HG03095 (cell line): ENCODE measurements around the gene PRDX4.
A peak's percentile ranks its signal among the peaks of the same experiment; 100 is the strongest.
"Not testable (repeated sequence)": the region's sequence is repeated elsewhere in the genome, so short reads cannot be mapped to it uniquely, and the experiment has no call there.

Experiments
- ATAC-seq: cut with Tn5 transposase; IDR thresholded peaks from one replicate; pipeline ENCODE4 v1.9.1; 2021; ENCODE audit warnings: moderate library complexity; ENCODE audit not compliant: unreplicated experiment

PRDX4 gene

DNA sequence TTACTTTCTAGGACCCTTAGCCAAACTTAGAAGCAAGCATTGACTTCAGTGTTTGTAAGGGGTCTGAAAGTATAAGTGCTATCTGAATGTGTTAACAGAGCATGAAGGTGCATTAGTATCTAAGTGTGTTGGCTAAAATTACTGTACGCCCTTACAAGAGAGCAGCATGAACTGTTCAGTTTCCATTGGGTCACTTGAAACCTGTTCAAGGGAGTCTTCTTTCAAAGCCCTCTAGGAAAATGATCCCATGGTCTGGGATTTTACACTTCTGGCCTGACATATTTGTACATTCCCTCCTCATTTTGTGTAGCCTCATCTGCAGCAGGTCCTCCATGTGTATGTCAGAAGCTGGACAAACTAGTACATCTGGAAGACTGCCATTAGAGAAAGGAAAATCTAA, 3.2 kb downstream of the PRDX4 start:
- no peak for ATAC-seq

DNA sequence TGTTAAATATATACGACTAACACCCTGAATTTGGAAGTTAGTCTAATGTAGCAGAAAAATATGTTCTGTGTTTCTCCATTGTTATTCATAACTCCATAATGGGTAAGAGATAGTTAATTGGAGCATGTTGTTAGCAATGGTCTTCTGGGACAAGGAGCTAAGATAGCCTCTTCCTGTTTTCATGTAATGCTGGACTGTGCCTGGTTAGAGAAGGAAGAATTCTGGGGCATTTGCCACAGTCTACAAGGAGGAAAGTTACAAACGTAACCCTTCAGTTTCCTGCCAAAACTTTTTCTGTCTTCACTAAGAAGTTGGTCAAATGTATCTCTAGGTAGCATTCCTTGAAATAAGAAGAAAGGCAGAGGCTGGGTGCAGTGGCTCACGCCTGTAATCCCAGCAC, 5.8 kb downstream of the PRDX4 start:
- ATAC-seq: no peak

DNA sequence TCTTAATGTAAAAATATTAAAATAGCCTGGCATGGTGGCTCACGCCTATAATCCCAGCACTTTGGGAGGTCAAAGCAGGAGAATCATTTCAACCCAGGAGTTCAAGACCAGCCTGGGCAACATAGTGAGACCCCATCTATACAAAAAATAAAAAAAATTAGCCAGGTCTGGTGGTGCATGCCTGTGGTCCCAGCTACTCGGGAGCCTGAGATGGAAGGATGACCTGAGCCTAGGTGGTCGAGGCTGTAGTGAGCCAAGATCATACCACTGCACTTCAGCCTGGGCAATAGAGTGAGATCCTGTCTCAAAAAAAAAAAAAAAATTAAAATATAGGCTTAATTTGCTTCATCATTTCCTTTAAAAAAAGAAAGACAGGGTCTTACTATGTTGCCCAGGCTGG, 9.2 kb downstream of the PRDX4 start:
- ATAC-seq: not testable (repeated sequence)

DNA sequence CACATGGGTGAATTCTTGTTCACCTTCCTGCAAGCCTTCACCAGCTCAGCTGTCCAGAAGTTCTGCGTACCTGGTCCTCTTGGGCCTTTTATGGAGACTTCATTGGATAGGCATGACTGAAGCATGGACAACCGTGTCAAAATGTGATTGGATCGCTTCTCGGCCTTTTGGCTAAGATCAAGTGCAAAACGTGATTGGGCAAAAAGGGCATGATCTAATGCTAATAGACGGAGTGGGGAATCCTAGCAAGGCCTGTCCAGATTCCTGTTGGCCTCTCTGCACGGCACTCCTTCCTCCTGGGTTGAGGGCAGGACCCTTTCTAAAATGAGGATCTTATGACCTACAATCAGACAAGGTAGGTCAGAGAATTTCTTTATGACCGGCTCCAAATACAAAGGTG, 24.9 kb downstream of the PRDX4 start:
- no peak for ATAC-seq

DNA sequence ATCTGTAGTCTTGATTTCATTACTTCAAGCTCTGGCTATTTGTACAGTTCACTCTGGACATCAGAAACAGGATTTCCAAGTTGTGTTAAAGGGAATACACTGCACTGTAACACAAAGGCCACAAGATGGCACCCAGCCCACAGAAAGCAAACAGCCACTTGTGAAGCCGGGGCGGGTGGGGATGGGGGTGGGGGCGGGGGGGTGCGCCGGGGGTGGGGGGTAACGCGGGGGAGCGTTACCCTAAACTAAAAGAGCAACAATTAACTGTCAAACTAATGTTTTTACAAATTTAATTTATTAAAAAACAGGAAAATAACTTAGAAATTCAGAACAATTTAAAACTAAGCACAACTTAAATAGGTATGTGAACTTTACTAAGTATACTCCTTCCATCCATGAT, 27.3 kb downstream of the PRDX4 start:
- ATAC-seq: peak; percentile 70

DNA sequence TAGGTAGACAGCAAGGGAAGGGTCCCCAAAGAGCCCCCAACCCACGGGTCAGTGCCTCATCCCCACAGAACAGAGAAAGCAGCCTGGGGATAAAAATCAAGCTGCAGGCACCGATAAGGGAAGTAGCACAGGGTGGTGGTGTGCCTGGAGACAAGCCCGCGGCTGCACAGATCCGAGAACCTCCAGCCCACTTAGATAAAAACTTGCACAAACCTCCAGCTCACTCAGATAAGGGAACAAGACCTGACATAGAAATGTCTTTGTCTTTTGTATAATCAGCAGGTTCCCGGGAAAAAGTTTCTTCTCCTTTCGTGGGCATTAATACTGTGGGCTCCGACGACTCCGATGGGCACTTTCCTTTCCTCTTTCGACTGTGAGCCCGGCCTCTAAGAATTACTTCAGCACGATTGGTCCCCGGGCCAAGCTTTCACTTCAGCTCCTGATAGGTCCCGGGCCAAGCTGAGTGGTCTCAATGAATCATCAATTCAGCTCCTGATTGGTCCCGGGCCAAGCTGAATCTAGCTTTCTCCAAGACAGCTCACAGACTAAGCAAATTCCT, 32.4 kb downstream of the PRDX4 start:
- no peak for ATAC-seq

DNA sequence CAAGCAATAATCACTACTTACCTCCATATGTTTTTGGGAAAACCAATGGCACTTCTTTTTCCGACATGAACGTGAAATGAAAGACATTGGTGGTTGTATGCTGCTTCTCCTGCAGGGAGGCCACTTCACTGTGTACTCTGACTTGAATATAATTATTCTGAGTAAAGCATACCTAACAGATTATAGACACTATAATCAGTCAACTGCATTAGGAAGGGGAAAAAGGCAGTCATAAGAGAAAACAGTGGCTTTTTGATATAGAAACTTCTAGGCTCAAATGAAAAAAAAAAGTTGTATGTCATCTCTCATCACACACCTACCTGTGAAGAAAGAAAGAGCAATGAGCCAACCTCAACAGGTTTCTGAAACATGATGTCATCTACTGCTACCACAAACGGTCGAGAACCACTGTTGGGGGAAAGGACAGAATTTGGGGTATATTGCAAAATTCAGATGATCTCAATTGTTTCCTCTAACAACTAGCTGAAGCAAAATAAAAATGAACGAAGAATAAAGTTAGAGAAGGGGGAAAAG, 37.4 kb downstream of the PRDX4 start:
- no peak for ATAC-seq

DNA sequence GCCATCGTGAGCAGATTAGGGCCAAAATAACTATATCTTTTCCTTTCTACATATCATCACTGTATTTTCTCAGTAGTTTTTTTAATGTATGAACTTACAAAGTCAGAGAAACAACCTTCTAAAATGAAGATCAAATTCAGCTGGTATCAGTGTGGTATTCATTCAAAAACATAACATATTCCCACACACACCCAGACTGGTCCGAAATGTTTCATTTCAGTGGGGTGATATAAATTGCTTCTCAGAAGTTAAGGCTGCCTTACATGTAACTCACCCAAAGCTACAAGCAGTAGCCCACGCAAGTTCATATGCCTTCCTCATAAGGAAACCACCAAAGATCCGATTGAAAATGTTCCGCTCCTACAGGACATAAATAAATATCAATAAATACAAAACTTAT, 37.9 kb downstream of the PRDX4 start:
- ATAC-seq: no peak

DNA sequence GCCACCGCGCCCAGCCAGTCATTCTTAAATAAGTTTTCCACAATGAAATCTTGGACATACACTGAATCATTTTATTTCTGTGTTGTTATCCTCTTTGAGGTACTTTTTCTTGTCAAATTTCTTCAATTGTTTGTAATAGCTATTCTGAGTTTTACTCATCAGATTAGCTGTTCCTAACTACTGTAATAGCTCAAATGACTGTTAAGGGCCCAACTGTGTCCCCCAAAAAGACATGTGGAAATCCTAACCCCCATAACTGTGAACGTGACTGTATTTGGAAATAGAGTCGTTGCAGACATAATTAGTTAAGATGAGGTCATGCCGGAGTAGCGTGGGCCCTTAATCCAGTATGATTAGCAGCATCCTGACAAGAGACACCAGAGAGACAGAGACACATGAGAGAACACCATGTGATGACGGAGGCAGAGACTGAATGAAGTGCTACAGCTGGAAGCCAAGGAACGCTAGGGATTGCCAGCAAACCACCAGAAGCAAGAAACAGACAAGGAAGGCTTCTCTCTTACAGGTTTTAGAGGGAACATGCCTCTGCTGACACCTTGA, 52.9 kb downstream of the PRDX4 start:
- ATAC-seq: no peak

DNA sequence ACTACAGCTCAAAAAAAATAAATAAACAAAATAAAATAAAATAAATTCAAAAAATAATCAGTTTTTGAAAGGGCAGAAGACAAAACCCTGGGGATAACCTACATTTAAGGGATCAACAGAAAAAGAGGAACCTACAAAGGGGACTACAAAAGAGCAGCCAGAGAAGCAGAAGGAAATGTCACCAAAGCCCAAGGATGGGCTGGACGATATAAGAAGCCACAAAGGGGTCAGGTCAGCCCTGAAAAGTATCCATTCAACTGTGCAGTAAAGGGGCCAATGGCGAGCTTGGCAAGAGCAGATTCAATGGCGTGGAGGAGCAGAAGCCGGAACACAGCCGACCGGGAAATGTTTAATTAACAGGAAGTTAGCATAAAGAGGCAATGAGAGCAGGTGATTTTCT, 58.9 kb downstream of the PRDX4 start:
- no peak for ATAC-seq

DNA sequence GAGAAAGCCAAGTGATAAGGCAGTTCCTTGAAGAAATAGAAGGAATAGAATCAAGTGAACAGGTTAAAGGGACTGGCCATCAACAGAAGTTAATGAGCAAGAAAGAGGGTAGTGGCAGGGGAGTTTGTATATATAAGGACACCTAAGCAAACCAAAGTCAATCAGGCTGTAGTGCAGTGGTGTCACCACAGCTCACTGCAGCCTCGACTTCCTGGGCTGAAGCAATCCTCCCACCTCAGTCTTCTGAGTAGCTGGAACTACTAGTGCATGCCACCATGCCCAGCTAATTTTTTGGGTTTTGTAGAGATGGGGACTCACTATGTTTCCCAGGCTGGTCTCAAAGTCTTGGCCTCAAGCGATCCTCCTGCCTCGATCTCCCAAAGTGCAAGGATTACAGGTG, 59.9 kb downstream of the PRDX4 start:
- ATAC-seq: no peak

DNA sequence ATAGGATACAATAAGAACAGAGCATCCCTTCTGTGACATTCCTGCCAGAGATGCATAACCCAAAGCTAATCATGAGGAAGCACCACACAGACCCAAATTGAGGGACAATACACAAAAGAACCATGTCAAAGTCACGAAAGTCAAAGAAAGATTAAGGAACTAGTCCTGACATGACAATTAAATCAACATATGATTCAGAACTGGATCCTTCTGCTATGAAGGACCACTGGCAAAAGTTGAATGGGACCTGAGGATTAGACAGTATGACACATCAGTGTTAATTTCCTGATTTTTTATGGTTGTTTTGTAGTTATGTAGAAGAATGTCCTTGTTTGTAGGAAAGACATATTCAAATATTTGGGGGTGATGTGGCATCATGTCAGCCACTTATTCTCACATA, 61.9 kb downstream of the PRDX4 start:
- ATAC-seq: no peak

DNA sequence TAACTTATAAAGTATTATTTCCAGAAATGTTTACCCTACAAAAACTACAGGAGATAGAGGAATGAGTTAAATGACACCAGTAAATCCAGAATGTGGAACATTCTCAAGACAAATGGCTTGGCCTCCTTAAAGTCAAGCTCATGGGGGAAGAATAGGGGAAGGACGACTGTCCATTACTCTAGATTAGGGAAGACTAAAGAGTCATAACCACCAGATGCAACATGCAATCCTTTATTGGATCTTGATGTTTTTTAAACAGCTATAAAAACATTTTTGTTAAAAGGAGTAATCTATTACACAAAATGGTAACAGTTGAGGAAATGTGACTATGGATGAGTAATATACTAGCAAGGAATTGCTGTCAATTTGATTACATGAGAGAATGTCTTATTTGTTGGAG, 64.7 kb downstream of the PRDX4 start:
- ATAC-seq: no peak

DNA sequence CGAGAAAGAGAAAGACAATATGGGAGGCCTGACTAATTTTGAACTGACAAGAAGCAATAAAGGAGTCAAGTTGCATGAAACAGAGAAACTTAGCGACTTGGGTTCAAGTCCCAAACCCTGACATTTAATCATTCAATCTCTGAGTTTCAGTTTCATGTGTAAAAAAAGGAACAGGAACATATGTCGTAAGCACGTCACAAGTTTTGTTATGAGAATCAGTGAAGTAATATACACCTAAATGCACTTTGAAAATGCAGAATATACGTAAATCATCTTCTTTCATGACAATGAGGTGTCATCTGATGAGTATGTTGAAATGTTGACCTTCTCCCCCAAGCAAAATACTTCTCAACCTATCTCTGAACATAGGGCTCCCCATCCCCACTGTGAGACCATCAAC, 65.4 kb downstream of the PRDX4 start:
- peak; percentile 82 for ATAC-seq
